Kidney (tissue), 14 donors: ENCODE data around the gene CEP63. TPM values are rescaled to one million over a fixed set of nuclear protein-coding genes. Genes with fewer than 3 reads are reported as not detected.
"Not testable (repeated sequence)": the region's sequence is repeated elsewhere in the genome, so short reads cannot be mapped to it uniquely, and the experiment has no call there.

ENCODE experiments used
- DNase-seq, 5 donors: peaks; one replicate each; pipeline ENCODE4 v3.0.0-alpha.2; 2013 to 2020
- FAIRE-seq: peaks from 2 replicates; lab custom pipeline; 2012; peaks lifted over from hg19 to GRCh38; lab: Jason Lieb, UNC
- H3K27ac ChIP-seq, 2 donors: one replicate each; pipeline ENCODE4 v1.7.0; 2013; ENCODE audit warnings: low read depth in 2 of 2, low read length in 2 of 2, inconsistent platforms in 1 of 2
- H3K27me3 ChIP-seq: one replicate; pipeline ENCODE4 v1.7.1; 2013; ENCODE audit warnings: low read length, inconsistent platforms; ENCODE audit not compliant: control insufficient read depth, insufficient read depth
- H3K36me3 ChIP-seq, 3 donors: one replicate each; pipeline versions ENCODE4 v1.7.0 to v1.7.1; 2013; ENCODE audit warnings: low read length in 3 of 3, control low read depth in 1 of 3, inconsistent platforms in 1 of 3; ENCODE audit not compliant: insufficient read depth in 3 of 3, control insufficient read depth in 2 of 3
- H3K4me1 ChIP-seq, 3 donors: one replicate each; pipeline versions ENCODE4 v1.7.0 to v1.7.1; 2013; ENCODE audit warnings: low read length in 3 of 3, inconsistent platforms in 1 of 3, low read depth in 1 of 3; ENCODE audit not compliant: control insufficient read depth in 2 of 3, insufficient read depth in 2 of 3
- H3K4me3 ChIP-seq, 3 donors: one replicate each; pipeline versions ENCODE4 v1.7.0 to v1.8.1; 2013; ENCODE audit warnings: low read length in 3 of 3, control low read depth in 1 of 3, inconsistent platforms in 1 of 3
- H3K9ac ChIP-seq, 3 donors: one replicate each; pipeline versions ENCODE4 v1.7.0 to v1.7.1; 2013; ENCODE audit warnings: low read length in 3 of 3, control low read depth in 1 of 3, inconsistent platforms in 1 of 3
- H3K9me3 ChIP-seq, 3 donors: one replicate each; pipeline versions ENCODE4 v1.7.0 to v1.7.1; 2013; ENCODE audit warnings: low read length in 3 of 3, control low read depth in 1 of 3, inconsistent platforms in 1 of 3; ENCODE audit not compliant: control insufficient read depth in 2 of 3, insufficient read depth in 1 of 3
- intact Hi-C: fragments of 100-400 bp; cut with DNase I; formaldehyde crosslinking; loops from one replicate; pipeline ENCODE4 v1.11.1; 2022
- polyA plus RNA-seq: library from polyadenylated mRNA; stranded (reverse); fragments of 350-450 nt; fragmentation: Illumina TruSeq; extraction: RNeasy Lipid Tissue Mini Kit (QIAGEN cat#74804); gene quantifications from one replicate; pipeline ENCODE4 v1.2.3, GENCODE V29; 2014; ENCODE audit warnings: low read depth, low replicate concordance; ENCODE audit not compliant: insufficient read depth
- total RNA-seq: library from RNA; stranded (reverse); fragmentation: NEBNext Ultra II Directional; extraction: Animal tissue kit (Norgen Biotek cat#: 25700); gene quantifications from one replicate; pipeline ENCODE4 v1.2.1, GENCODE V29; 2021
- TF ChIP-seq, protein P1 (sequence below): IDR thresholded peaks from 3 replicates; pipeline ENCODE4 v1.5.1; 2012; ENCODE audit warnings: mild to moderate bottlenecking, moderate library complexity, borderline replicate concordance; ENCODE audit not compliant: insufficient read depth; ENCODE audit errors: extremely low read depth
- donor health status: control.
- donor health status: control.
- donor health status: control.
- donor health status: control.
- donor health status: control.
- donor health status: DM: yes; HTN: yes; CAD: no.
- donor health status: Normal renal cell carcinoma (clear cell type).

Gene CEP63
- total and polyA plus RNA-seq, 2 donors from 2014 or later = 19.2 to 19.6 TPM

DNA sequence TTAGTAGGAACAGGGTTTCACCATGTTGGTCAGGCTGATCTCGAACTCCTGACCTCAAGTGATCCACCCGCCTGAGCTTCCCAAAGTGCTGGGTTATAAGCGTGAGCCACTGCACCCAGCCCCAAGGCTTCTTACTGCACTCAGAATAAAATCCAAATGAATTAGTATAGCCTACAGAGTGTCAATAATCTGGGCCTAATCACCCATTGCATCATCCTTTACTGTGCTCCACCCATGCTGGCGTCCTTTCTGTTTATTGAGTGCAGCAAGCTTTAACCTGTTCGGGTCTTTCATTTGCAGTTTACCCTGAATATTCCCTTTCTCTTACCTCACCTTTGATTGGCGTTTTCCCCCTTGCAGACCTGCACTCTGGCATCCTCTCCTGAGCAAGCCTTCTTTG, 77.7 kb downstream of the CEP63 start:
- TF ChIP-seq, protein P1, sequence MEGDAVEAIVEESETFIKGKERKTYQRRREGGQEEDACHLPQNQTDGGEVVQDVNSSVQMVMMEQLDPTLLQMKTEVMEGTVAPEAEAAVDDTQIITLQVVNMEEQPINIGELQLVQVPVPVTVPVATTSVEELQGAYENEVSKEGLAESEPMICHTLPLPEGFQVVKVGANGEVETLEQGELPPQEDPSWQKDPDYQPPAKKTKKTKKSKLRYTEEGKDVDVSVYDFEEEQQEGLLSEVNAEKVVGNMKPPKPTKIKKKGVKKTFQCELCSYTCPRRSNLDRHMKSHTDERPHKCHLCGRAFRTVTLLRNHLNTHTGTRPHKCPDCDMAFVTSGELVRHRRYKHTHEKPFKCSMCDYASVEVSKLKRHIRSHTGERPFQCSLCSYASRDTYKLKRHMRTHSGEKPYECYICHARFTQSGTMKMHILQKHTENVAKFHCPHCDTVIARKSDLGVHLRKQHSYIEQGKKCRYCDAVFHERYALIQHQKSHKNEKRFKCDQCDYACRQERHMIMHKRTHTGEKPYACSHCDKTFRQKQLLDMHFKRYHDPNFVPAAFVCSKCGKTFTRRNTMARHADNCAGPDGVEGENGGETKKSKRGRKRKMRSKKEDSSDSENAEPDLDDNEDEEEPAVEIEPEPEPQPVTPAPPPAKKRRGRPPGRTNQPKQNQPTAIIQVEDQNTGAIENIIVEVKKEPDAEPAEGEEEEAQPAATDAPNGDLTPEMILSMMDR = no peak
- intact Hi-C loops = no loop called here
- DNase-seq = no peak
- Histone ChIP-seq H3K4me3 (no peak overlapping the region), H3K27me3 (no peaks in the 10 kb centered on the region), H3K27ac (no peak overlapping the region), H3K36me3 (peaks cover 0 to 8% (median 3%) of the 10 kb centered on the region in 3 donors), H3K9me3 (no peaks in the 10 kb centered on the region), H3K9ac (no peak overlapping the region), H3K4me1 (peaks cover 0 to 4% (median 3%) of the 10 kb centered on the region in 3 donors)
- FAIRE-seq = no peak

DNA sequence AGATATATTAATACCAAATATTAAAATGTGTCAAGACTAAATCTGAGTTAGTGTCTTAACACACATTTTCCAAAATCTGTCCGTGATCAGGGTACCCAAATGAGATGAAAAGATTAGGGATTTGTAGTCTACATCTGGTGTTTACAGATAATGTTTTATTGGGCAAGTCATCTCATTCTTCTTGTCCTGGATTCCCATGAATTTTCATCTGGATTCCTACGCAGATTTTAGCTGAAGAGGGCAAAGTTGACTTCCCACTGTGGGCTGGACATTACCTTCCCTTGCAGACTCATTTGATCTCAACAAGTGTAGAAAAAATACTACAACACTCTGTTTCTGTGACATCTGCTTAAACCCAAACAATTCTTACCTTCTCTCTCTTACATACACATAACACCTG, 79.1 kb downstream of the CEP63 start:
- no peak for FAIRE-seq
- no peak overlapping the region for H3K4me3 ChIP-seq
- peaks cover 0 to 7% (median 3%) of the 10 kb centered on the region in 3 donors for H3K4me1 ChIP-seq
- DNase-seq = no peak
- H3K27me3 ChIP-seq = no peaks in the 10 kb centered on the region
- H3K36me3 ChIP-seq = peaks cover 0 to 3% (median 0%) of the 10 kb centered on the region in 3 donors
- no peak overlapping the region for H3K9ac ChIP-seq
- no peaks in the 10 kb centered on the region for H3K9me3 ChIP-seq
- TF ChIP-seq, protein P1 = no peak
- intact Hi-C loops = no loop called here
- H3K27ac ChIP-seq = no peak overlapping the region

DNA sequence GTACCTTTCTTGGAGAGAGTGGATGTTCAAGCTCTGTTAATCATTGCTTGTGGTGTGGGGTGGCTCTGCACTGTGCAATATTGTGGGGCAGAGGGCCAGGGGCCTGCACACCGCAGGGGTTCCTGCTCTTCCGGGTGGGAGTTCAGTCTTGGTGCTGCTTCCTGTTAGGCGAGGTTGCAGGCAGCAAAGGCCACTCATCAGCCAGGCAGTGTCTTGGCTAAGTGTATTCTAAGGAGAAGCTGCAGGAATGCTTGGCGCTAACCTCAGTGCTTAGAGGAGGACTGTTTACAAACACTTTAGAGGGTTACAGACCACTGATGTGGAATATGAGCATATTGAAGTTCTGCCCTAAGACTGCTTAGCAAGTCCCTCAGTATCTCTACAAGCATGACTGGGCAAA, 81.7 kb downstream of the CEP63 start:
- no peaks in the 10 kb centered on the region for H3K27me3 ChIP-seq
- no peak overlapping the region for H3K4me3 ChIP-seq
- H3K9me3 ChIP-seq = peaks cover 0 to 4% (median 0%) of the 10 kb centered on the region in 3 donors
- no peak for FAIRE-seq
- H3K9ac ChIP-seq = no peak overlapping the region
- TF ChIP-seq, protein P1 = no peak
- DNase-seq = peak in 4 of 5 donors; percentile 17 to 47 (median 31)
- H3K27ac ChIP-seq = no peak overlapping the region
- H3K36me3 ChIP-seq = no peaks in the 10 kb centered on the region
- peaks cover 0 to 7% (median 3%) of the 10 kb centered on the region in 3 donors for H3K4me1 ChIP-seq
- intact Hi-C loops = no loop called here

DNA sequence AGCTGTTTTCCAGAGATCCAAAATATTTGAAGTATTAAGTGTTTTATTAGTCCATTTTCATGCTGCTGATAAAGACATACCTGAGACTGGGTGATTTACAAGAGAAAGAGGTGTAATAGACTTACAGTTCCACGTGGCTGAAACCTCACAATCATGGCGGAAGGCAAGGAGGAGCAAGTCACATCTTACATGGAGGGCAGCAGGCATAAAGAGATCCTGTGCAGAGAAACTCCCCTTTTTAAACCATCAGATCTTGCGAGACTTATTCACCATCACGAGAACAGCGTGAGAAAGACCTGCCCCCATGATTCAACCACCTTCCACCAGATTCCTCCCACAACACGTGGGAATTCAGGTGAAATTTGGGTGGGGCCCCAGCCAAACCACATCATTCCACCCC, 82.9 kb downstream of the CEP63 start:
- Histone ChIP-seq H3K27me3 (no peaks in the 10 kb centered on the region), H3K9me3 (peaks cover 0 to 4% (median 0%) of the 10 kb centered on the region in 3 donors), H3K9ac (no peak overlapping the region), H3K4me3 (no peak overlapping the region), H3K27ac (no peak overlapping the region), H3K36me3 (no peaks in the 10 kb centered on the region), H3K4me1 (peaks cover 0 to 7% (median 3%) of the 10 kb centered on the region in 3 donors)
- DNase-seq = no peak
- intact Hi-C loops = no loop called here
- TF ChIP-seq, protein P1 = no peak
- no peak for FAIRE-seq

DNA sequence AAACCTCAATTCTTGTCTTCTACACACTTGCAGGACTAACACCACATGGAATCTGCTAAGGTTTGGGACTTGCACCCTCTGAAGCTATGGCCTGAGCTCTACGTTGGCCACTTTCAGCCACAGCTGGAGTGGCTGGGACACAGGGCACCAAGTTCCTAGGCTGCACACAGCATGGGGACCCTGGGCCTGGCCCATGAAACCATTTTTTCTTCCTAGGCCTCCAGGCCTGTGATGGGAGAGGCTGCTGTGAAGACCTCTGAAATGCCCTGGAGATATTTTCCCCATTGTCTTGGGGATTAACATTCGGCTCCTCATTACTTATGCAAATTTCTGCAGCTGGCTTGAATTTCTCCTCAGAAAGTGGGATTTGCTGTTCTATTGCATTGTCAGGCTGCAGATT, 84.0 kb downstream of the CEP63 start:
- H3K27me3 ChIP-seq, H3K4me3 ChIP-seq, H3K27ac ChIP-seq, H3K36me3 ChIP-seq, DNase-seq, FAIRE-seq, H3K9ac ChIP-seq, H3K4me1 ChIP-seq, intact Hi-C loops, H3K9me3 ChIP-seq: not testable (repeated sequence)
